Ecto neural progenitor cell (in vitro differentiated cells): ENCODE measurements around the gene RUVBL1.
"Not testable (repeated sequence)": the region's sequence is repeated elsewhere in the genome, so short reads cannot be mapped to it uniquely, and the experiment has no call there.

Experiments used
- DNase-seq: peaks from one replicate; pipeline ENCODE4 v3.0.0-alpha.2; 2018; ENCODE audit warnings: low spot score

The RUVBL1 gene

DNA sequence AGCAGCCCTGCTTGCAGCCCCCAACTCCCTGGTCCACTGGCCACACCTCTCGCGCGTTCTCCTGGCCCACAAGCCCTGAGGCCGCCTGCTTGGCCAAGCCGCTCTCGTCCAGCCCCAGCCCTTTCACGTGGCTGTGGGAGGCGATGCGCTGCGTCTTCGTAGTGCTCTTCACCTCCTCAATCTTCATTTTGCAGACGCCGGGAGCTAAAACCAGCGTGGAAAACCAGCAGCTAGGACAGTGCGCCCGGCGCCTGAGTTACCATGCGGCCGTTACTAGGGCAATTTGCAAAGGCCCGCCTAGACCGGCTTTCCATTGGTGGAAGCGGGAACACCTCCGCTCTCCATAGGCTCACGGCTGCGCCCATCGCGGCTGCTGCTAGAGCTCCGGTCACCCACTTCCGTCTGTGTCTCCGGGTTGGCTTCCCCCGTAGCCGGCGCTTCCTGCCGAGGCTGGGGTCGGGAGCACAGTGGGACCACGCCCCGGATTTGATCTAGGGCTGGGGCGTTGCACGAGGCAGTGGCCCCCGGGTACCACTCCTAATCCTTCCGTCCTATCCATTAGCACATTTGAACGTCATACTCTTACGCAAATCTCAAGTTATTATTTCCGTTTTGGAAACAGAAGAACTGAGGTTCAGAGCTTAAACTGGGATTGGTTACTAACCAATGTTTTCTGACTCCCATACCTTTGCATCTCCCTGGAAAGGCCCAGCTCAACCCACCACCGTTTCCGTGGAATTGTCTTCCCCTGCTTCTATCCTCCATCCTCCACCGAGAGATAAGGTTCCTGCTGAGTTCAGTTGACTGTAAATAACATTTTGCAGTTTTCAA is at the start of gene RUVBL1:
TSS of gene RUVBL1 (minus strand) at position 275 of the 831 bp plus-strand sequence. CDS start at position 187, 88 bp downstream.
- peak; percentile 98 for DNase-seq

DNA sequence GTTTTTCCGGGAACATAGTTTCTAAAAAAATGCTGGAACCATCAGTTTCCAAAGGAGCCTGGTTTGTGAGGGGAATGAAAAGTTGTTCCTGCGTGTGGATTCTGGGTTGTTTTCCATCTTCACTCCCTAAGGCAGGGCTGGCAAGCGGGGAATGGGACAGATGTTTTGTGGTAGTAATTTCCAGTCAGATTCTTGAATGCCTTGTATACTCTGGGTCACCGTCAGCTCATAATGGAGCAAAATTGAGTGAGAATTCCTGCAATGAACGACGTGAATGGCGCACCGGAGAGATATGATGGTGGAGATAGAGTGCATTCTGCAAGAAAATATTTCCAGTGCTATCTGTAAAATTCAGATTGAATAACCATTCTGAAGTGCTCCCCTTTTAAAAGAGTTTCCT is 49.6 kb upstream of the RUVBL1 start:
- DNase-seq: no peak

DNA sequence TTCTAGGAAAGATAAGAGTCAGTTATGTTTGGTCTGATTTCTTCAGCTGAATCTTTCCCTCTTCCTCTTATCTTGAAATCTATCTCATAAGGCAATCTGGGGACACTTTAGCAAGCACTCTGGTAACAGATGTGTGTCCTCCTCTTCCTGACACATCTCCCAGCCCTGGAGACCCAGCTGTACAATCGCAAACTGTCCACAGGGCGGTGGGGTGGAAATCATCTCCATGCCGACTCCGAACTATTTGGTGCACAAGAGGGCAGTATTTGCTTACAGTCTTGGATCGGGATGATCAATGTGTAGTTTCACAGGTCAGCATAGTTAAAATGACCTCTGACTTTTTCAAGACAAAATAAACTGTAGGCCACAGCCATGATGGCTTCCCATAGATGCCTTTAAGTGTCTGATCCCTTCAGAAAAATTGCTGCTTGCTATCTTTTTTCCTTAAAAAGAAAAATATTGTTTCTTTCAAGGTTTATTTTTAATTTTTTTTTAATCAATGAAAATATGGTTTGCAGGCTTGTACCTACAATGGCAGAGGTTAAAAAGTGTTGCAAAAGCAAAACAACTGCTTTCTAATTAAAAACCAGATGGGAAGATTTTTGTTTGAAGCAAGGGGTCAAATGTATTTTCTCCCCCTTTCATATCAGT is 47.4 kb upstream of the RUVBL1 start:
- DNase-seq: peak; percentile 72

DNA sequence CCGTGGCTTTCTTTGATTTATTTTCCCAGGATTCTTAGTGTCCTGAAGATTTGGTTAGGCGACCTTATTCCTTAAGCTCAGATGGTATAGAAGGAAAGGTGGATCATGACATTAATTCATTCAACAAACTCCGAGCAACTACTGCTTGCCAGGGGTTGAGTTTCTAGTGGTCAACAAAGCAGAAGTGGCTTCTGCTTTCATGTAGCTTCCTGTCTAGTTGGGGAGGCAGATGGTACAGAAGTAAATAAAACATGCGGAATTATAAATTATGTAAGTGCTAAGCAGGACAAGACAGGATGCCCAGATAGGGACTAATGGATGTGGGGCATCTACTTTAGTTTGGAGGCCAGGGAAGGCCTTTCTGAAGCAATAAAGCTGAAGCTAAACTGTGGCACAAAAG is 45.2 kb upstream of the RUVBL1 start:
- DNase-seq: no peak

DNA sequence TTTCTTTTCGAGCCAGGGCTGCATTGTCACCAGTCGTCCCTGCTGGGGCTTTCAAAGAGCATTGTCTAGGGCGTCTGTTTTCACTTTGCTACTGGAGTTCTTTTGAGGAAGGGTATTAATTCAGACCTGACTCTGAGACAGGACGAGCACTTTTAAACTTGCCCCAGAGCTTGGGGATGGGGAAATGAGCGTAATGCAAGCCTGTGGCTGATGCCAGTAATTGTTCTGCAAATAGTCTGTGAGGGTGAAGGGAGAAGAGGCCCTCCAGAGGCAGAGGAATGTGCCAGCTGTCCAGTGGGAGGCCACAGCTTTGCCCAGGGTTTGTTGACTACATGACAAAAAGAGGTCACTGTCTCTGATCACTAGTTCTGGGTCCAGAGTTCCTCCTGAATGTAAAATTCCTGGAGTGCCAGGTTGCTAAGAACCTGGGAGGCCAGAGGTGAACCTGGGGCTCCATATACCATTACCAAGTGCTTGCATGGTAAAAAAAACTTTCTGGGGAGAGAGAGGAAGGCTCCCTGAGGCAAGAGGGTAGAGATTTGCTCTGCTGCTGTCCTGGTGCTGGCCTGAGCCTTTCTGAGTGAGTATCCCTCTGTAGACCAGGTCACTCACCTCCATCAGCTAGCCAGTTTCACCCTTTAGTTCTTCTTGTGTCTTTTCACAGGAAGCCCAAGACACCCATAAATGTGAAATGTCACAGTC is 44.5 kb upstream of the RUVBL1 start:
- no peak for DNase-seq

DNA sequence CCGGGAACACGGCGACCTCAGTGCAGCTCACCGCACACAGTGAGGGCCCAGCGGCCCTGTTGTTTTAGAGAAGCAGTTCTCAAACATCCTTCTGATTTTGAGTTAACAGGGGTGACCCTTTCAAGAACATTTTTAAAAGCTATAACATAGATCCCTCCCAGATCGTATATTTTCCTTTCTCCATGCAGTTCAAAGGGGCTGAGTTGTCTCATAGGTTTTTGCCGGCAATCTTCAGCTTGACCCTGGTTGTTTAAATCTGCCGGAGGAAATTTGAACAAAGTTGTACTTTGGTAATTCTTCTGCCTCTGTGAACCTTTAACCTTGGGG is 44.0 kb upstream of the RUVBL1 start:
- DNase-seq: no peak

DNA sequence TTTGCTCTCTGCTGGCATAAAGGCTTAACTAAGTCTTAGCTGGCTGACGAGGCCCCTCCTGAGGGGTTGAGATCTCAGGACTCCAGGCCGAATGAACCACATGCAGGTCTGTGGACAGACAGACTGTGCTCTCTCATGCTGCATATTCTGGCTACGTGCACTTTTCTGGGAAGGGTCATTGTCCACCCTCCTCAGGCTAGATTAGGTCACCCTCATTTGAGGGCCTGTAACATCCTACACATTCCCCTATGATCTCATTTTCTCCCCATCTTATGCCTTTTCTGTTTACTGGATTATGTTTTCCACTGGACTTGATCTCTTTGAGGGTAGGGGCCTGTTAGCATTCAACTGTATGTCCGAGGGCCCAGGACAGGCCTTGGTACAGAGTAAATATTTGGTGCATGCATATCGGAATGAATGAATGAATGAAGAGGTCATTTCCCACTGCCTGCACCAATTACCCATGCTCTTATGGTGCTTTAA is 43.4 kb upstream of the RUVBL1 start:
- DNase-seq: no peak

DNA sequence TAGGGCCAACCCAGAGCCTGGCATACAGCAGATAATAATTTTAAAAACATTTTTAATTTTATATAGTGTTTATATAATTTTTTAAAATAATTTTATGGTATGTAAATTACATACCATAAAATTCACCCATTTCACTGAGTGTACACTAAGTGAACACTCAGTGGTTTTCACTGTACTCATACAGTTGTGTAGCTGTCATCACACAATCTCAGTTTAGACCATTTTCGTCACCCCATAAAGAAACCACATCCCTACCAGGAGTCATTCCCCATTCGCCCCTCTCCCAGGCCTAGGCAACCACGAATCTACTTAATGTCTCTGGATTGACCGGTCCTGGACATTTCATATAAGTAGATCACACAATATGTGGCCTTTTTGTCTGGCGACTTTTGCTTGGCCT is 39.8 kb upstream of the RUVBL1 start:
- peak; percentile 11 for DNase-seq

DNA sequence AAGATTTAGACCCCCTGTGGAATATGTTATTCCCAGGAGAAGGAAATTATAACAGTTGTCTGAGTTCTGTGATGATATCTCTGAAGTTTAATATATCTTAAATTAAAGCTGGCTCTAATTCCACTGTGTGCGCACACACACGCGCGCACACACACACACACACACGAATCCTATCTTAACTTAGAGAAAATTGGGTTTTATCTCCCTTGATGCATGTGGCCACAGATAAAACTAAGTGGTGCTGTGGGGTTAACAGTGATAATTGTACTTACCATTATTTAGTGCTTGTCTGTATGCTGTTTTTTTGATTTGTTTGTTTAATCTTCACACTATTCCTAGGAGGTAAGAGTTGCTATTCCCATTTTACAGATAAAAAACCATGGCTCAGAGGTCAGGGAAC is 37.0 kb upstream of the RUVBL1 start:
- no peak for DNase-seq

DNA sequence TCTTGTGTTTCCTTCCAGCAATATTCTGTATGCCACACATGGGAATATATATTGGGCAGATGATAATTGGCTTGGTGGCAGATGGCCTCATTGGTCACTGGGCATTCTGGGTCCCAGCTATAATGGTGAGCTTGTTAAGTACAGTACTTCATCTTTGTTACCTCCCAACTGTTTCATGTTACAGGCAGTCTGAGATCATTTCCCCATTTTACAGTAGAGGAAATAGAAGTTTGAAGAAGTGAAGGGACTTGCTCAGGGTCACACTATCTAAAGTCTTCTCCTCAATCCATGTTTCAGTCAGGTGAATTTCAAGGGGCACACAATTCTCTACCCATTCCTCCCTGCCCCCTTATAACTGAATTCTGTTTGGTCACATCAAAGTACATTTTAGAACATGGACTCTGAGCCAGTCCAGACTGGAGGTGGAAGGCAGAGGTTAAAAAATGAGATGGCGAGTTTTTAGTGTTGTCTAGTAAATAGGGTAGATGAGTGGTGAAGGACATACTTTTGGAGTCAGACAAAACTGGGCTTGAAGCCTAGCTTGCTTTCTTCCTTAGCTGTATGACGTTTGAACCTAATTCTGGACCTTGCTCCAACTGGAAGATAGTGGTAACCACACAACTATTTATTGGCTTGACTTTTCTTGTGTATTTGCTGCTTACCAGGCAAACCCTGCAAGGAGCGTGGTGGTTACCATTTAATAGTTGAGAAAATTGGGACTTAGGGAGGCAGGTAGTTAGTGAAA is 32.2 kb upstream of the RUVBL1 start:
- no peak for DNase-seq

DNA sequence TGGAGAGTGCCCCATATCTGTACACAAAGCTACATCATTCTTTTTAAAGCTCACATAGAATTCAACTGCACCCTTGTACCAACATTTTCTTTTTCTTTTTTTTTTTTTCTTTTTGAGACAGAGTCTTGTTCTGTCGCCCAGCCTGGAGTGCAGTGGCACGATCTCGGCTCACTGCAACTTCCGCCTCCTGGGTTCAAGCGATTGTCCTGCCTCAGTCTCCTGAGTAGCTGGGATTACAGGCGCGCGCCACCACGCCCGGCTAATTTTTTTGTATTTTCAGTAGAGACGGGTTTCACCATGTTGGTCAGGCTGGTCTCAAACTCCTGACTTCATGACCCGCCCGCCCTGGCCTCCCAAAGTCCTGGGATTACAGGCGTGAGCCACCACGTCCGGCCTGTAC is 30.7 kb upstream of the RUVBL1 start:
- not testable (repeated sequence) for DNase-seq

DNA sequence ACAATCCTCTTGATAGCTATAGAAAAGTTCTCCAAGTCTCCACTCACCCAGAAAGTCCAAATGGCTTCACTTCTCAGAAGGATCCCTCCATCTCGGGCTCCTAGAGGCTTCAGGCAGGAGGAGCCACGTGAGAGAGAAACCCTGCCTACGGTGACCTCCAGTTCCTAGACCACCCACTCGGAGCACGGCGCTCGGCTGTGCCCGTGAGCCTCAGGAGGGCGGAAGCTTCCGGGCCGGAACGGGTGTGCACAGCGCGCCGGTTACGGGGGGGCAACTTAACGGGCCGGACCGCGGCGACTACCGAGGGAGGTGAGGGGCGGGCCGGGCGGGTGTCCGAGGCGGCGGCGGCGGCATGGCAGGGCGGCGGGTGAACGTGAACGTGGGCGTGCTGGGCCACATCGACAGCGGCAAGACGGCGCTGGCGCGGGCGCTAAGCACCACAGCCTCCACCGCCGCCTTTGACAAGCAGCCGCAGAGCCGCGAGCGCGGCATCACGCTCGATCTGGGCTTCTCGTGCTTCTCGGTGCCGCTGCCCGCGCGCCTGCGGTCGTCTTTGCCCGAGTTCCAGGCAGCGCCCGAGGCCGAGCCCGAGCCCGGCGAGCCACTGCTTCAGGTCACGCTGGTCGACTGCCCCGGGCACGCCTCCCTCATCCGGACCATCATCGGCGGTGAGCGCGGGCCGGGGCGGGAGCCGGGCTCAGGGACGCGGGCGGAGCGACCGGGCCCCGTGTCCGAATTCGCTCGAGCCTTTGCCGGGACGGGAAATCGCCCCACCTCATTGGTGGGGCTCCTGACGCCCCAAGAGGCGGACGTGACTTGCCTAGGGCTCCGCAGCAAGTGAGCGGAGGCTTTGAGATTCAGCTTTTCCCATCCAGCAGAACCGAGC is 29.8 kb upstream of the RUVBL1 start, which contains the start of gene EEFSEC:
TSS of gene EEFSEC (plus strand) at position 326 of the 886 bp plus-strand sequence. CDS start at position 353, 27 bp downstream.
- peak; percentile 87 for DNase-seq

DNA sequence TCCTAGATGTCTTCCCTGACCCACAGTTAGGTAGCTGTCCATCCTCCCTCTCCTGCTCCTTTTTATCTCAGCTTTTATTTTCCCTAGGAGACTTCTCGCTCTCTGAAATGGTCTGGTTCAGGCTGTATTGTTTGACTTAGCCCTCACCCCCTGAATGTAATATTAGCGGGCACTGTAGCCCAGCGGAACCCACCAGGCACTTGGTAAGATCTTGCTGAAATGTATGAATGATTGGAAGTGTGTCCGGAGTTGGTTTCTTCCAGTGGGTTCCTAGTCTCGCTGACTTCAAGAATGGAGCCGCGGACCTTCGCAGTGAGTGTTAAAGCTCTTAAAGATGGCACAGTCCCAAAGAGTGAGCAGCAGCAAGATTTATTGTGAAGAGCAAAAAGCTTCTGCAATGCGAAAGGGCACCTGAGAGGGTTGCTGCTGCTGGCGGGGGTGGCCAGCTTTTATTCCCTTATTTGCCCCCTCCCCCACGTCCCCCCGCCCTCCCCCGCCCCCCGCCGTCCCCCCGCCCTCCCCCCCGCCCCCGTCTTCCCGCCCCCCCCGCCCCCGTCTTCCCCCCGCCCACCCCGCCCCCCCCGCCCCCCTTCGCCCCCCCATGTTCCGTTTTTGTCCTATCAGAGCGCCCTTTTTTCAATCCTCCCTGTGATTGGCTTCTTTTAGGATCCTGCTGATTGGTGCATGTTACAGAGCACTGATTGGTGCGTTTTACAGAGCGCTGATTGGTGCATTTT is 29.0 kb upstream of the RUVBL1 start:
- no peak for DNase-seq

DNA sequence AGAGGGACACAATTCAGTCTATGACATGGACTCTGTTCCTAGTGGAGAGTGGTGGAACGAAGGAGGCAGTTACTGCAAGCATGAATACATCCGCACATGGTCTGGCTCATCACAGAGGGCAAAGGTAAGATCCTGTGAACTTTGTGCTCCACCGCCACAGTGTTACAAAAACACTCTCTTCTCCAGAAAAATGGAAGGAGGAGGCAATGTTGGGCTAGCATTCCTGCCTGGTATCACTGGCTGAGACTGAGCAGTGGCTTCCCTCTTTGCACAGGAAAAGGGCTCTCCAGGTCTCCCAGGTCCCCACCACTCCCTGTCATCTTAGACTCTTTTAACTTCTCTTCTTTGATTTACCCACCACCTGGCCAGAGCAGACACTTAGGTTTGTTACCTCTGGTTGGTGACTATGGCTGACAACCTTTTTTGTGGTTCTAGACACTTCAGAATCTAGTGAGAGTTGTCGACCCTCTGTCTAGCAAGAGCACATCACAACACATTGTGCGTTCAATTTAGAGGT is 28.2 kb upstream of the RUVBL1 start:
- no peak for DNase-seq

DNA sequence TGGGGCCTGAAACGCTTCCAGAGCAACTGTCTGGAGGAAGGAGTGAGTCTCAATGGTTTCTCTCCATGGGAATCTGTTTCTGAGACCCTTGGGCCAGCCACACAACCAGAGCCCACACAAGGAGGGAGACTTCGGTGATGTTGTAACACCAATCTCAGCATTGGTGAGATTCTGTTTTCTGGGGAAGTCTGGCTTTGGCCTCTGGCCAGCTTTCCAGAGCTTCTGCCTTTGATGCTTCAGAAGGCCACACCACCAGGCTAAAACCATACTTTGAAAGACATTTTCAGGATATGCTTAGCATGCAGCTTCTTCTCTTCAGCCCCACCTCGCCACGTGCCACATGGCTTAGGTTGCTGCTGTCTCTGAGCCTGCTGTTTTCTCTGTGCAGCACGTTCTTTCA is 26.0 kb upstream of the RUVBL1 start:
- no peak for DNase-seq

DNA sequence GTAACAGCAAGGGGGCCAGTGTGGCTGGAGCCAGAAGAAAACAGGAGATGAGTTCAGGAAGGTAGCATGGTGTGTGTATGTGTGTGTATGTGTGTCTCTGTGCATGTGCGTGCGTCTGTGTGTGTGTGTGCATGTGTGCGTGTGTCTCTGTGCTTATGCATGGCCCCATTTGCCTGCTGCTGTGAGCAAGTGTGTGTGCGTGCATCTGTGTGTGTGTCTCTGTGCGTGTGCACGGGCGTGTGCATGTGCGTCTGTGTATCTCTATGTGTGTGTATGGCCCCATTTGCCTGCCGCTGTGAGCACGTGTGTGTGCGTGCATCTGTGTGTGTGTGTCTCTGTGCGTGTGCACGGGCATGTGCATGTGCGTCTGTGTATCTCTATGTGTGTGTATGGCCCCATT is 22.6 kb upstream of the RUVBL1 start:
- DNase-seq: no peak

DNA sequence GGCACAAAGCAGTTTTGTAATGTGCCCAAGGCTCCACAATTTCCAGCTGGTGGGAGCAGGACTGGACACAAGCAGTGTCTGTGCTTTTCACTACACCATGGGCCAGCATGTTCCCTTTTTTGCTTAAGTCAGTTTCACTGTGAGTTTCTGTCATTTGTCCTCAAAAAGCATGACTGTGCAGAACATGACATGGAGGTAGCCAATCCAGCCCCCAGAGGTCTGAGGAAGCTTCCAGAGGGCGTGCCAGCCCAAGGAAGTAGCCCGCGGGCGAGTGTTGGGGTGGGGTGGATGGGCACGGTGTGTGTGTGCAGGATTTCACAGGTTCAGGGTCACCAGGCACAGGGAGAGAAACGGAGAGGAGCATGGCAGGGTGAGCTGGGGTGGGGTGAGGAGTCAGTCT is 21.7 kb upstream of the RUVBL1 start:
- no peak for DNase-seq

DNA sequence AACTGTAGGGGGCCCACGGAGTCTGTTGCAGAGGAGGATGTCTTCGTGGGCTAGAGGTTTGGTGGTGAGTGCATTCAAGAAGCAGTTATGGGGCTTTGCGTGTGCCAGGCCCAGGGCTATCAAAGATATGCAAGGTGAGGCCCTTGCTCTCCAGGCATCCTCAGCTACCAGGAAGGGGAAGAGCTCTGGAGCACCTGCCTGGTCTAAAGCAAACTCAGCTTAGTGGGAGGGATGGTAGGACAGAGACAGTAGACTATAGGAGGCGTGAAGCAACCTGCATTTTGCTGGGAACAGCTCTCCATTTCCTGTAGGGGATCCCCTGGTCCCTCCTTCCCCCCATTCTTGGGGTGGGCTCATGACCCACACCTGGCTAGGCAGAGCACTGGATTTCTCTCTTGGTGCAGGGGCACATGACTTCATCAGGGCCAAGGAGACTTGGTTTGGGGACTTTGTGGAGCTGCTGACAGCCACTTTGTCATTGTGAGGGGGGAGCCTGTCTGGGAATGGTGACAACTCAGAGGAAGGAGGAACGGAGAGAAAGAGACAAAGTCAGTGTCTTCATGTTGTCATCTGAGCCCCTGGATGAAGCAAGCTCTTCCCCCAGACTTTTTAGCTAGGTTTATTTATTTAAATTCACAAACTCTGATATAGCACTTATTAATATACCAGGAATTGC is 21.0 kb upstream of the RUVBL1 start:
- DNase-seq: no peak

DNA sequence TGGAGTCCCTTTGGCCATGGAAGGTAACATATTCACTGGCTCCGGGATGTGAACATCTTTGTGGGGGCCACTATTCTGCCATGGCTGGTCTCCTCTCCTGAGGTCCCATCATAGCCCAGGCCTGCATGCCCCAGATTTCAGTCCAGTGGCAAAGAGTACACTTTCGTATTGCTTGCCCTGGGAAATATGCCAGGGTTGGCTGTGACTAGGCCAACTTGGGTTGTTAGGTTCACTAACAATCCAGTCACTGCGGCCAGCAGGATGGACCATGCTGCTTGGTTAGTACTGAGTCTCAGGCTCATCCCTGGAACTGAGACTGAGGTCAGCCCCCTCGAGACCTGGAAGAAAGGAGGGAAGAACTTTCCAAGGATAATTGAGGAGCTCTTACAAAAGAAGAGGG is 19.9 kb upstream of the RUVBL1 start:
- no peak for DNase-seq
